ENCODE measurements around the gene MYLK. TPM values are rescaled to one million over a fixed set of nuclear protein-coding genes. Genes with fewer than 3 reads are reported as not detected.
"Not testable (repeated sequence)": the region's sequence is repeated elsewhere in the genome, so short reads cannot be mapped to it uniquely, and the experiment has no call there.

Gene MYLK
- polyA plus RNA-seq, 2 donors: 14.2 to 104 TPM

GRCh38 chr3:123708531-123708930 is 175.6 kb downstream of the MYLK start:
- no peak overlapping the region for H3K27ac ChIP-seq (ENCODE audit: low read depth in 2 of 2, low read length in 1 of 2)
- WGBS, 2 donors: 87 to 89% methylated on average over 10 of the region's 10 CpGs
- H3K27me3 ChIP-seq (ENCODE audit: control insufficient read depth in 1 of 2, insufficient read depth in 2 of 2, low read length in 2 of 2): no peaks in the 10 kb centered on the region
- no peak overlapping the region for H3K4me3 ChIP-seq (ENCODE audit: low read depth in 1 of 2, low read length in 2 of 2)
- H3K9me3 ChIP-seq (ENCODE audit: control insufficient read depth in 2 of 2, insufficient read depth in 1 of 2, low read depth in 1 of 2, low read length in 1 of 2): no peaks in the 10 kb centered on the region
- H3K36me3 ChIP-seq (ENCODE audit: control insufficient read depth in 2 of 2, insufficient read depth in 2 of 2, low read length in 1 of 2): no peaks in the 10 kb centered on the region
- H3K4me1 ChIP-seq (ENCODE audit: control insufficient read depth in 2 of 2, insufficient read depth in 2 of 2, low read length in 1 of 2): no peaks in the 10 kb centered on the region

- not testable (repeated sequence) for H3K27me3 ChIP-seq (ENCODE audit: control insufficient read depth in 1 of 2, insufficient read depth in 2 of 2, low read length in 2 of 2); H3K27ac ChIP-seq (ENCODE audit: low read depth in 2 of 2, low read length in 1 of 2); H3K9me3 ChIP-seq (ENCODE audit: control insufficient read depth in 2 of 2, insufficient read depth in 1 of 2, low read depth in 1 of 2, low read length in 1 of 2); H3K36me3 ChIP-seq (ENCODE audit: control insufficient read depth in 2 of 2, insufficient read depth in 2 of 2, low read length in 1 of 2); H3K4me3 ChIP-seq (ENCODE audit: low read depth in 1 of 2, low read length in 2 of 2); H3K4me1 ChIP-seq (ENCODE audit: control insufficient read depth in 2 of 2, insufficient read depth in 2 of 2, low read length in 1 of 2)
- WGBS, 2 donors: 87 to 90% methylated on average over 7 of the region's 7 CpGs
Observed at GRCh38 chr3:123707641-123708040, 176.5 kb downstream of the MYLK start.

GRCh38 chr3:123706871-123707270 is 177.3 kb downstream of the MYLK start:
- no peaks in the 10 kb centered on the region for H3K9me3 ChIP-seq (ENCODE audit: control insufficient read depth in 2 of 2, insufficient read depth in 1 of 2, low read depth in 1 of 2, low read length in 1 of 2)
- H3K4me1 ChIP-seq (ENCODE audit: control insufficient read depth in 2 of 2, insufficient read depth in 2 of 2, low read length in 1 of 2): no peaks in the 10 kb centered on the region
- no peak overlapping the region for H3K4me3 ChIP-seq (ENCODE audit: low read depth in 1 of 2, low read length in 2 of 2)
- H3K27ac ChIP-seq (ENCODE audit: low read depth in 2 of 2, low read length in 1 of 2): no peak overlapping the region
- WGBS, 2 donors: 84 to 88% methylated on average over 8 of the region's 8 CpGs
- no peaks in the 10 kb centered on the region for H3K27me3 ChIP-seq (ENCODE audit: control insufficient read depth in 1 of 2, insufficient read depth in 2 of 2, low read length in 2 of 2)
- H3K36me3 ChIP-seq (ENCODE audit: control insufficient read depth in 2 of 2, insufficient read depth in 2 of 2, low read length in 1 of 2): no peaks in the 10 kb centered on the region

- 63 to 65% methylated on average over 12 of the region's 12 CpGs for WGBS, 2 donors
- Histone ChIP-seq H3K4me3 (ENCODE audit: low read depth in 1 of 2, low read length in 2 of 2) (no peak overlapping the region), H3K36me3 (ENCODE audit: control insufficient read depth in 2 of 2, insufficient read depth in 2 of 2, low read length in 1 of 2) (no peaks in the 10 kb centered on the region), H3K27me3 (ENCODE audit: control insufficient read depth in 1 of 2, insufficient read depth in 2 of 2, low read length in 2 of 2) (no peaks in the 10 kb centered on the region), H3K4me1 (ENCODE audit: control insufficient read depth in 2 of 2, insufficient read depth in 2 of 2, low read length in 1 of 2) (no peaks in the 10 kb centered on the region), H3K27ac (ENCODE audit: low read depth in 2 of 2, low read length in 1 of 2) (no peak overlapping the region), H3K9me3 (ENCODE audit: control insufficient read depth in 2 of 2, insufficient read depth in 1 of 2, low read depth in 1 of 2, low read length in 1 of 2) (no peaks in the 10 kb centered on the region)
Observed at GRCh38 chr3:123705488-123706285, 178.4 kb downstream of the MYLK start.

- H3K4me3 ChIP-seq (ENCODE audit: low read depth in 1 of 2, low read length in 2 of 2); H3K27me3 ChIP-seq (ENCODE audit: control insufficient read depth in 1 of 2, insufficient read depth in 2 of 2, low read length in 2 of 2); H3K36me3 ChIP-seq (ENCODE audit: control insufficient read depth in 2 of 2, insufficient read depth in 2 of 2, low read length in 1 of 2); H3K4me1 ChIP-seq (ENCODE audit: control insufficient read depth in 2 of 2, insufficient read depth in 2 of 2, low read length in 1 of 2); H3K9me3 ChIP-seq (ENCODE audit: control insufficient read depth in 2 of 2, insufficient read depth in 1 of 2, low read depth in 1 of 2, low read length in 1 of 2): not testable (repeated sequence)
- peak overlapping the region in 1 of 2 donors; percentile 25 for H3K27ac ChIP-seq (ENCODE audit: low read depth in 2 of 2, low read length in 1 of 2)
- 91 to 93% methylated on average over 3 of the region's 3 CpGs for WGBS, 2 donors
Observed at GRCh38 chr3:123703663-123704062, 180.5 kb downstream of the MYLK start.

- no peaks in the 10 kb centered on the region for H3K27me3 ChIP-seq (ENCODE audit: control insufficient read depth in 1 of 2, insufficient read depth in 2 of 2, low read length in 2 of 2)
- 79 to 91% methylated on average over 2 of the region's 2 CpGs for WGBS, 2 donors
- H3K4me3 ChIP-seq (ENCODE audit: low read depth in 1 of 2, low read length in 2 of 2): no peak overlapping the region
- no peaks in the 10 kb centered on the region for H3K4me1 ChIP-seq (ENCODE audit: control insufficient read depth in 2 of 2, insufficient read depth in 2 of 2, low read length in 1 of 2)
- no peaks in the 10 kb centered on the region for H3K36me3 ChIP-seq (ENCODE audit: control insufficient read depth in 2 of 2, insufficient read depth in 2 of 2, low read length in 1 of 2)
- no peaks in the 10 kb centered on the region for H3K9me3 ChIP-seq (ENCODE audit: control insufficient read depth in 2 of 2, insufficient read depth in 1 of 2, low read depth in 1 of 2, low read length in 1 of 2)
- no peak overlapping the region for H3K27ac ChIP-seq (ENCODE audit: low read depth in 2 of 2, low read length in 1 of 2)
Observed at GRCh38 chr3:123702720-123703119, 181.4 kb downstream of the MYLK start.

- not testable (repeated sequence) for H3K27ac ChIP-seq (ENCODE audit: low read depth in 2 of 2, low read length in 1 of 2); H3K9me3 ChIP-seq (ENCODE audit: control insufficient read depth in 2 of 2, insufficient read depth in 1 of 2, low read depth in 1 of 2, low read length in 1 of 2); H3K4me3 ChIP-seq (ENCODE audit: low read depth in 1 of 2, low read length in 2 of 2); H3K27me3 ChIP-seq (ENCODE audit: control insufficient read depth in 1 of 2, insufficient read depth in 2 of 2, low read length in 2 of 2); H3K4me1 ChIP-seq (ENCODE audit: control insufficient read depth in 2 of 2, insufficient read depth in 2 of 2, low read length in 1 of 2); H3K36me3 ChIP-seq (ENCODE audit: control insufficient read depth in 2 of 2, insufficient read depth in 2 of 2, low read length in 1 of 2)
- 27 to 33% methylated on average over 2 of the region's 2 CpGs for WGBS, 2 donors
Observed at GRCh38 chr3:123702057-123702456, 182.1 kb downstream of the MYLK start.

GRCh38 chr3:123700791-123701722 is 183.1 kb downstream of the MYLK start:
- no peaks in the 10 kb centered on the region for H3K36me3 ChIP-seq (ENCODE audit: control insufficient read depth in 2 of 2, insufficient read depth in 2 of 2, low read length in 1 of 2)
- no peaks in the 10 kb centered on the region for H3K4me1 ChIP-seq (ENCODE audit: control insufficient read depth in 2 of 2, insufficient read depth in 2 of 2, low read length in 1 of 2)
- H3K27me3 ChIP-seq (ENCODE audit: control insufficient read depth in 1 of 2, insufficient read depth in 2 of 2, low read length in 2 of 2): no peaks in the 10 kb centered on the region
- H3K27ac ChIP-seq (ENCODE audit: low read depth in 2 of 2, low read length in 1 of 2): peak overlapping the region; percentile 75 to 77
- no peaks in the 10 kb centered on the region for H3K9me3 ChIP-seq (ENCODE audit: control insufficient read depth in 2 of 2, insufficient read depth in 1 of 2, low read depth in 1 of 2, low read length in 1 of 2)
- 60 to 63% methylated on average over 20 to 23 of the region's 23 CpGs for WGBS, 2 donors
- H3K4me3 ChIP-seq (ENCODE audit: low read depth in 1 of 2, low read length in 2 of 2): peak overlapping the region; percentile 50 to 53

- H3K9me3 ChIP-seq (ENCODE audit: control insufficient read depth in 2 of 2, insufficient read depth in 1 of 2, low read depth in 1 of 2, low read length in 1 of 2): no peaks in the 10 kb centered on the region
- 45 to 52% methylated on average over 5 of the region's 5 CpGs for WGBS, 2 donors
- no peaks in the 10 kb centered on the region for H3K36me3 ChIP-seq (ENCODE audit: control insufficient read depth in 2 of 2, insufficient read depth in 2 of 2, low read length in 1 of 2)
- peak overlapping the region; percentile 41 to 50 for H3K4me3 ChIP-seq (ENCODE audit: low read depth in 1 of 2, low read length in 2 of 2)
- peak overlapping the region; percentile 45 to 79 for H3K27ac ChIP-seq (ENCODE audit: low read depth in 2 of 2, low read length in 1 of 2)
- H3K4me1 ChIP-seq (ENCODE audit: control insufficient read depth in 2 of 2, insufficient read depth in 2 of 2, low read length in 1 of 2): peaks cover 2 to 3% of the 10 kb centered on the region in 2 donors
- no peaks in the 10 kb centered on the region for H3K27me3 ChIP-seq (ENCODE audit: control insufficient read depth in 1 of 2, insufficient read depth in 2 of 2, low read length in 2 of 2)
Observed at GRCh38 chr3:123698813-123699212, 185.3 kb downstream of the MYLK start.

Data from esophagus (tissue), 2 donors.